K562 treated with DMSO at 1 percent for 48 hours (cell line): ENCODE data around the gene B3GNT7. TPM values are rescaled to one million over a fixed set of nuclear protein-coding genes. Genes with fewer than 3 reads are reported as not detected.

Experiments
- total RNA-seq: library from RNA; unstranded; fragments of 300-600 nt; gene quantifications from 2 replicates; pipeline ENCODE4 v1.2.3, GENCODE V29; 2022; ENCODE audit warnings: low replicate concordance; ENCODE audit errors: extremely low read depth

B3GNT7 gene
- not detected in 2 replicates for total RNA-seq

DNA sequence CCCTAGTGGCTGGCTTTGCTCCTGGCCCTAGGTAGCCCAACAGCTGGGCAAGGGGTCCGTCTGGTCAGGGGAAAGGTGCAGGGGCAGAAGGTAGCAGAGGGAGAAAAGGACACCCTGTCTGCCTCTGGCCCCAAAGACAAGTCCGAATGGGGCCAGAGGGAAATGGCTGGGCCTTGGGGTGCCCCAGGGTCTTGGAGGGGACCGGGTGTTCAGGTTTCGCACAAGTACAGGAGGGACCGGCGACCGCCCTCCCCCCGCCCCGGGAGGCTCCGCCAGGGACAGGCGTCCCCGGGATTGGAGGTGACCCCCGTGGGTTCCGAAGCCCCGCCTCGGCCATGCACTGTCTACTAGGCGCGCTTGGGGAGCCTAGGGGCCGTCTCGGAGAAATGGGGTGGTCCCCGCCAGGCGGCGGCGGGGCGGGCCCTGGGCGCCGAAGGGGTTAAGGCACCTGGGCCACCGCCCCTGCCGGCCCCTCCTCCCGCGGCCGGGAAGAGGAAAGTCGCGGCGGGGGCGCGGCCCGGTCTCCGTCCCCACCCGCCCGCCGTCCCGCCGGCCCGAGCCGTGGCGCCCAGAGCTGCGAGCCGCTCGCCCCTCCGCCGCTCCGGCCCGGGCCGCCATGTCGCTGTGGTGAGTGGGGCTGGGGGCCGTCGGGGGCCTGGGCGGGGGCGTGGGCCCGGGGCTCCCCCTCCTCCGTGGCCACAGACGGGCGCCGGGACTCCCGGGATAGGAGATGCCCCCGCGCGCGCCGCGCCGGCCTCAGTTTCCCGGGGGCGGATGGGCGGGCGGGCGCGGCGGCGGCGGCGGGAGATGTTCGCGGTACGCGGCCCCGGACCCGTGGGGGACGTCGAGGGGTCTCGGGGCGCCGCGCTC is at the start of gene B3GNT7:
Gene B3GNT7, plus strand, starts transcription at position 523 of the 870 bp plus-strand sequence. Its CDS starts 94 bp downstream, at position 617.

Other genes starting within 250 kb of the B3GNT7 start
- gene ARMC9, start 197.1 kb upstream of the B3GNT7 start, total RNA-seq, result not detected in 2 replicates
- not detected in 2 replicates for gene NCL, start 68.8 kb downstream of the B3GNT7 start, total RNA-seq
- gene NMUR1, start 134.7 kb downstream of the B3GNT7 start, total RNA-seq, result not detected in 2 replicates
- not detected in 2 replicates for gene TEX44, start 197.2 kb downstream of the B3GNT7 start, total RNA-seq